Stimulated activated naive CD8-positive, alpha-beta T cell treated with anti-CD3 and anti-CD28 coated beads, Interleukin-15, Interleukin-2, amounts not matched to agents 100 ng/mL and 50 ng/mL, for 24 hours (primary cell): ENCODE results near the gene NDNF.

ENCODE experiments used
- H3K27ac Mint-ChIP-seq: one replicate; pipeline ENCODE4 v1.8.0; 2021; ENCODE audit warnings: mild to moderate bottlenecking, mixed read lengths
- H3K27me3 Mint-ChIP-seq: one replicate; pipeline ENCODE4 v1.8.0; 2021; ENCODE audit warnings: mixed read lengths
- H3K36me3 Mint-ChIP-seq: one replicate; pipeline ENCODE4 v1.8.0; 2021; ENCODE audit warnings: low read depth, mixed read lengths
- H3K4me1 Mint-ChIP-seq: one replicate; pipeline ENCODE4 v1.8.0; 2021; ENCODE audit warnings: low read depth, mixed read lengths
- H3K4me3 Mint-ChIP-seq: one replicate; pipeline ENCODE4 v1.8.0; 2021; ENCODE audit warnings: mild to moderate bottlenecking, mixed read lengths
- H3K9me3 Mint-ChIP-seq: one replicate; pipeline ENCODE4 v1.8.0; 2021; ENCODE audit warnings: mixed read lengths

NDNF gene

DNA sequence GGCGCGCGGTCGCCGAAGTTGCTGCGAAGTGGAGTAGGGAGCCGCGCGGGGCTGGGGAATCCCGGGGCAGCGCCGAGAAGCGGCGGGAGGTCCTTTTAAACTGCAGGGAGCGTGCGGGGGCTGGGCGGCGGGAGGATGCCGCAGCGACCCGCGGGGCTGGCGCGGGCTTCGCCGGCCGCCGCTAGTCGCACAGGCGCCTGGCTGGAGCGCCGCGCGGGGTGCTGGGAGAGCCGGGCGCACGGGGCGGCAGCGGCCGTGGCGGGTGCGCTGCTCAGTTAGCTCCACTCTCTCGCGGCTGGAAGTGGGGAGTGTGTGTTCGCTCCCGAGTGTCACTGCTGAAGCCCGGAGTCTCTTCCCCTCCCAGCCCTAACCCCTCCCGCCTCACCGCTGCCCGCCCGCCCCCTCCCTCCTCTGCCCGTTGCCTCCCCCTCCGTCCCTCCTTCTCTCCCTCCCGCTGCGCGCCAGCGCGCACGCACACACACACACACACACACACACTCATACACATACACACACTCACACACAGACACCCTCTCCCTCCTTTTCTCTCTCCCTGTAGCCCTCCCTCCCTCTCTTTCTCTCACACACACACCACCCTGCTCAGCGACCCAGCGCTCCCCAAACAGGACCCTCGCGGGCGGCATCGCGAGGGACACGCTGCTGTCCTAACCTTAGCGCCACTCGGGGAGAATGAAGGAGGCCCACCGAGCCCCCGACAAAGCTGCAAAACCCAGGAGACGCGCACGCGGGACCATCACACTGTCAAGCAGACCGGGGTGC is at the start of gene NDNF:
Gene NDNF, minus strand, starts transcription at position 312 of the 780 bp plus-strand sequence. CDS start 26,698 bp downstream, outside the sequence.
- H3K27me3 Mint-ChIP-seq = peaks cover 68% of the 10 kb centered on the region
- no peaks in the 10 kb centered on the region for H3K9me3 Mint-ChIP-seq
- H3K27ac Mint-ChIP-seq = peak within 1 kb of the TSS; percentile 70
- H3K36me3 Mint-ChIP-seq = no peaks in the 10 kb centered on the region
- H3K4me3 Mint-ChIP-seq = peak within 1 kb of the TSS; percentile 82
- H3K4me1 Mint-ChIP-seq = peaks cover 34% of the 10 kb centered on the region

DNA sequence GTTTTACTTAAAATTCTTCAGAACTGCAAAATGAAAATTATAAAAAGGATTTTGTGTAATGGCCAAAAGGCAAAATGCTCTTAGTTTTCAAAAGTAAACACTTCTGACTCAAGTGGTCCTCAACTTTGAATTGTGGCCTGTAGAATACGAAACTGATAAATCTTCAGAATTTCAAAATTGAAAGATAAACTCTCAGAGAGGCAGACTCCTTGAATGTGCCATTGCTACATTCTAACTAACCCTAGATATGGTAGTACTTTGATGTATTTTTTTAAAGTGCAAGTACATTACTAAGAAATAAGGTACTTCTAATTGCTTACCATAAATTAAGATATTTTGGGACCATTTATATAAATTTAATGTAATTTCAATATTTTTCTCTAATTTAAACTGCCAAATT is 47.4 kb upstream of the NDNF start:
- Mint-ChIP-seq H3K27me3 (no peaks in the 10 kb centered on the region), H3K27ac (no peak overlapping the region), H3K36me3 (no peaks in the 10 kb centered on the region), H3K4me3 (no peak overlapping the region), H3K9me3 (no peaks in the 10 kb centered on the region), H3K4me1 (peaks cover 16% of the 10 kb centered on the region)

DNA sequence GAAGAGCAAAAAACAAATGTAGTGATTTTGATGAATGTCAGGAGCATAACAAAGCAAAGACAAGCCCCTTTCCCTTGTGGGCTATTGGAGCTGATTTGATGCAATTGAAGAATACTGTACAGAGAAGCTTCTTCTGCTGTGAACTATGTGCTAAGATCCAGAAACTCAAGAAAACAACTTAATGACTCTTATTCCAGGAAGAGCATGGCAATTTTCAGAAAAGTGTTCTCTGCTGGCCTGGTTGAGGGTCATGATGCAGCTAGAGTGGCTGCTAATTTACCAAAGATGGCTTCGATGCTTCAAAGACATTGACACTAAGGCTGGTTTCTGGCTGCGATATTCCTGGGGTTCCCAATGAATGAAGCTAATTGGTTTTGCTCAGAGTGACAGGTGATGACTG is 46.0 kb upstream of the NDNF start:
- Mint-ChIP-seq H3K27me3 (no peaks in the 10 kb centered on the region), H3K9me3 (no peaks in the 10 kb centered on the region), H3K4me1 (peaks cover 27% of the 10 kb centered on the region), H3K4me3 (no peak overlapping the region), H3K36me3 (no peaks in the 10 kb centered on the region), H3K27ac (no peak overlapping the region)

DNA sequence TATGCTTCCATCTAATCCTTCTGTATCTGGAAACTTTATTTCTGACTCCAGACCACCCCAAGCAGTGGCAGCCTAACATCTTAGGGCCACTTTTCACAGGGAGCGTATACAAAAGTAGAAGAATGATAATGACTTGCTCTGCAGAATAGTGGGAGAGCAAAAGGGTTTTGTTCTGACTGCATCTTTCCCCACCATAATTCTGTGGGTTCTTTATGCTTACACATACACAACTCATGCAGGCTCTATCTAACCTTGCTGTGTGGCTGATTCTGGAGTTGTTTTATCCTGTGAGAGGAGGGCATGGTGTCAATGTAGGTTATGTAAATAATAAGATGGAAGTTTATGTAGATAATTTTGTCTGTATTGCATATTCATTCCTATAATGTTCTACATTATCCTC is 42.4 kb upstream of the NDNF start:
- no peak overlapping the region for H3K27ac Mint-ChIP-seq
- no peaks in the 10 kb centered on the region for H3K9me3 Mint-ChIP-seq
- no peak overlapping the region for H3K4me3 Mint-ChIP-seq
- H3K4me1 Mint-ChIP-seq = peaks cover 34% of the 10 kb centered on the region
- H3K36me3 Mint-ChIP-seq = no peaks in the 10 kb centered on the region
- H3K27me3 Mint-ChIP-seq = no peaks in the 10 kb centered on the region

- peaks cover 28% of the 10 kb centered on the region for H3K4me1 Mint-ChIP-seq
- no peaks in the 10 kb centered on the region for H3K36me3 Mint-ChIP-seq
- no peaks in the 10 kb centered on the region for H3K27me3 Mint-ChIP-seq
- H3K27ac Mint-ChIP-seq = no peak overlapping the region
- no peaks in the 10 kb centered on the region for H3K9me3 Mint-ChIP-seq
- no peak overlapping the region for H3K4me3 Mint-ChIP-seq
Measured at GRCh38 chr4:121112530-121112929, 40.2 kb upstream of the NDNF start.

DNA sequence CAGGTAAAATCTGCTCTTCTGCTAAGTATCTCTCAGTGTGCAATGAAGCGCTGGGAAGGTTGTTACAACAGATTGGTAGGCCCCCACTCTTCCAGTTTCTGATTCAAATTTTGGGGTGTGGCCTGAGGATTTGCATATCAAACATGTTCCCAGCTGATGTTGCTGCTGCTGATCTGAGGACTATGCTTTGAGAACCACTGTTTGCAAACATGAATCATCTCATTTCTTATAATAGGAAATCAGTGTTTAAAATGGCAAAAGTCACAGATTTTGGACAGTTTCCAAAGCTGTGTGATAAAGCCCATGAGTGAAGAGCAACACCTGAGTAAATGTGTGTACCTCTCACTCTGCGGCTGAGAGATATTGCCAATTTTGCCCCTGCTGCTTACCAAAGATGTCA is 36.2 kb upstream of the NDNF start:
- H3K4me1 Mint-ChIP-seq = peaks cover 15% of the 10 kb centered on the region
- no peaks in the 10 kb centered on the region for H3K36me3 Mint-ChIP-seq
- H3K4me3 Mint-ChIP-seq = no peak overlapping the region
- no peaks in the 10 kb centered on the region for H3K27me3 Mint-ChIP-seq
- no peak overlapping the region for H3K27ac Mint-ChIP-seq
- H3K9me3 Mint-ChIP-seq = no peaks in the 10 kb centered on the region

DNA sequence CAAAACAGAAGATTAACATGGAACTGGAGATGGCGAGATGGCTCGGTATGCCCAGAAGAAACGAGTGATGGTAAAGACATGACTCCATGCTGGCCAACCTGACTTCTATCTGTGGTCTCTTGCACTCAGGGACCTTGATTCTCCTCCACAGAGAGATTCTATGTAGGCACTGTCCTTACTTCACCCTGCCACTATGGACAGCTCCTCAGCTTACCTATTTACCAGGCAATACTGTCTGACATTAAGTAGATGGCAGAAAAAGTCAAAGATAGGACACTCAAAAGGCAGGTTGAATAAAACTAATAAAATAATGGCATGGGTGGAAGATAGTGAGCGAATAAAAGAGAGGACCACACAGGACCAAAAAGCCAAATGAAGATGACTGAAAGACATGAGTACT is 35.2 kb upstream of the NDNF start:
- Mint-ChIP-seq H3K4me3 (no peak overlapping the region), H3K9me3 (no peaks in the 10 kb centered on the region), H3K4me1 (peaks cover 6% of the 10 kb centered on the region), H3K27me3 (no peaks in the 10 kb centered on the region), H3K27ac (no peak overlapping the region), H3K36me3 (no peaks in the 10 kb centered on the region)

GRCh38 chr4:121100093-121100775 is 27.9 kb upstream of the NDNF start:
- no peak overlapping the region for H3K4me3 Mint-ChIP-seq
- H3K36me3 Mint-ChIP-seq = no peaks in the 10 kb centered on the region
- no peaks in the 10 kb centered on the region for H3K4me1 Mint-ChIP-seq

DNA sequence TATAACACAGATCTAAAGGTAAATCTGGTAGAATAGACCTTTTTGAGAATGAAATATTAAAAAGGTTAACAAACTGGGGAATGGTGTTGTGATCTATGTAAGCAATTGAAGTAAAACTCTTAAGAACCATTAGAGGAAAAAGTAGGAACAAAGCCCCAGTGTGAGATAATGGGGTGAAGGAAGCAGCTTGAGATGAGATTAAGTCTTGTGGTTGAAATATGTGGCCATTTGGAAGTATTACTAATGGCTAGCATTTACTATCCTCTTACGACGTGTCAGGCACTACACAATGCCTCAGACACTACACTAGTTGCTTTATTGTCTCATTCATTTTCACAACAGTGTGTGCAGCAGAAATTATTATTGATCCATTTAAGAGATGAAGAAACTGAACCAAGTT is 25.9 kb upstream of the NDNF start:
- H3K36me3 Mint-ChIP-seq = no peaks in the 10 kb centered on the region
- H3K4me3 Mint-ChIP-seq = no peak overlapping the region
- H3K4me1 Mint-ChIP-seq = no peaks in the 10 kb centered on the region
- no peak overlapping the region for H3K27ac Mint-ChIP-seq
- H3K9me3 Mint-ChIP-seq = no peaks in the 10 kb centered on the region
- no peaks in the 10 kb centered on the region for H3K27me3 Mint-ChIP-seq

More at GRCh38 chr4:121100093-121100775, 27.9 kb upstream of the NDNF start:
- no peak overlapping the region for H3K27ac Mint-ChIP-seq
- H3K9me3 Mint-ChIP-seq = no peaks in the 10 kb centered on the region
- H3K27me3 Mint-ChIP-seq = no peaks in the 10 kb centered on the region

- Mint-ChIP-seq H3K9me3 (no peaks in the 10 kb centered on the region), H3K27me3 (no peaks in the 10 kb centered on the region), H3K4me1 (no peaks in the 10 kb centered on the region), H3K27ac (no peak overlapping the region), H3K36me3 (no peaks in the 10 kb centered on the region), H3K4me3 (no peak overlapping the region)
Measured at GRCh38 chr4:121096629-121097028, 24.3 kb upstream of the NDNF start.

GRCh38 chr4:121096191-121096590 is 23.9 kb upstream of the NDNF start:
- no peak overlapping the region for H3K4me3 Mint-ChIP-seq
- no peaks in the 10 kb centered on the region for H3K4me1 Mint-ChIP-seq
- H3K36me3 Mint-ChIP-seq = no peaks in the 10 kb centered on the region
- no peaks in the 10 kb centered on the region for H3K9me3 Mint-ChIP-seq
- H3K27me3 Mint-ChIP-seq = no peaks in the 10 kb centered on the region
- no peak overlapping the region for H3K27ac Mint-ChIP-seq

DNA sequence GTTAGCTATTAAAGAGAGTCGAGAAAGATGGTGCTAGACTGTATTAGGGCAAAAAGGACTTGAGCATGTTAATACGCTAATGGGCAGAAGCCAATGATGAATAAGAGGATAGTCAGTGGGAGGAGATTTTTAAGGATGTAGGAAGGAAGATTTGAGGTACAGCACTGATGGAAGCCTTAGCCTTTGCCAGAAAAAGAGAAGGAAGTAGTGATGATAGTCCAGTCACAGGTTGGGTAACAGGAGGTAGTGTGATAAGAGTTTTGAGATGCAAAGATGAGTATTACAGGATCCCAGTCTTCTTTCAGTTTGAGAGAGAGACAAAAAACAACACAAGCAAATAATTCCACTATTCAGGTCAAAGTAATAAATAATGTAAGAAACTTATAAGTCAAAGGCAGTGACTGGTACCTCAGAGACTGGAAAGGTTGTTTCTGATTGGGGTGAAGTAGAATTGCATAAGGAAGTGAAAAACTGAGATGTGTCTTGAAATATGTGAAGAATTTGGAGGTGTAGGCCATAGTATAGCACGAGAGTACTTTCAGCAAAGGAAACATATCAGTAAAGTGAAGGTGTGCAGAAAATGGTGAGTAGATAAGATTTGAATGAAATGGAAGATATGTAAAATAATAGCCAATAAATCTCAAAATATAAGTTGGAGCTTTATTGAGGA is 22.1 kb upstream of the NDNF start:
- H3K36me3 Mint-ChIP-seq = no peaks in the 10 kb centered on the region
- H3K27me3 Mint-ChIP-seq = no peaks in the 10 kb centered on the region
- no peaks in the 10 kb centered on the region for H3K4me1 Mint-ChIP-seq
- H3K27ac Mint-ChIP-seq = no peak overlapping the region
- H3K9me3 Mint-ChIP-seq = no peaks in the 10 kb centered on the region
- no peak overlapping the region for H3K4me3 Mint-ChIP-seq

GRCh38 chr4:121093261-121093660 is 20.9 kb upstream of the NDNF start:
- Mint-ChIP-seq H3K27me3 (no peaks in the 10 kb centered on the region), H3K27ac (no peak overlapping the region), H3K9me3 (no peaks in the 10 kb centered on the region), H3K36me3 (no peaks in the 10 kb centered on the region), H3K4me3 (no peak overlapping the region), H3K4me1 (no peaks in the 10 kb centered on the region)

DNA sequence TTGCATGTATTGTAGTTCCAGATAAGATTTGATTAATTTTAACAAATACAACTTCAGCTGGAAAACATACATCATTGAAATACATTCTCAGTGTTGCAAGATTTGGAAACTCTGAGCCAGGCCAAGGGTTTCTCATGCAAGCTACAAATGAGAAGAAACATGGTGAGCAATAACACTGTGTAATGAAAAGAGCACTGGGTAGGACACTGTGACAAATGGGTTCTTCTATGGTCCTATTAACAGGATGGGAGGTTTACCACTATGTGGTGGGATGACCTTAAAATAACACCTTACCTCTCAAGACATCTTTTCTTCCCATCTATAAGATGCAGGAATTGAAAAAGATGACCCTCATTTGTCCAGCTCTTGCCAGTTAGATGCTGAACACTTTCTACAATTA is 19.6 kb upstream of the NDNF start:
- Mint-ChIP-seq H3K36me3 (no peaks in the 10 kb centered on the region), H3K4me1 (no peaks in the 10 kb centered on the region), H3K27me3 (no peaks in the 10 kb centered on the region), H3K4me3 (no peak overlapping the region), H3K27ac (no peak overlapping the region), H3K9me3 (no peaks in the 10 kb centered on the region)

GRCh38 chr4:121088867-121089266 is 16.5 kb upstream of the NDNF start:
- no peak overlapping the region for H3K4me3 Mint-ChIP-seq
- peaks cover 7% of the 10 kb centered on the region for H3K27me3 Mint-ChIP-seq
- H3K36me3 Mint-ChIP-seq = no peaks in the 10 kb centered on the region
- no peaks in the 10 kb centered on the region for H3K4me1 Mint-ChIP-seq
- H3K9me3 Mint-ChIP-seq = no peaks in the 10 kb centered on the region
- H3K27ac Mint-ChIP-seq = no peak overlapping the region
